Activated CD8-positive, alpha-beta memory T cell treated with anti-CD3 and anti-CD28 coated beads, Interleukin-2, amount 50 U/mL, for 1 hour (primary cell): Measurements from ENCODE around the gene SELENOK.

ENCODE experiments used
- DNase-seq: peaks from one replicate; pipeline ENCODE4 v3.0.0-alpha.2; 2020; ENCODE audit errors: extremely low read depth

SELENOK gene

DNA sequence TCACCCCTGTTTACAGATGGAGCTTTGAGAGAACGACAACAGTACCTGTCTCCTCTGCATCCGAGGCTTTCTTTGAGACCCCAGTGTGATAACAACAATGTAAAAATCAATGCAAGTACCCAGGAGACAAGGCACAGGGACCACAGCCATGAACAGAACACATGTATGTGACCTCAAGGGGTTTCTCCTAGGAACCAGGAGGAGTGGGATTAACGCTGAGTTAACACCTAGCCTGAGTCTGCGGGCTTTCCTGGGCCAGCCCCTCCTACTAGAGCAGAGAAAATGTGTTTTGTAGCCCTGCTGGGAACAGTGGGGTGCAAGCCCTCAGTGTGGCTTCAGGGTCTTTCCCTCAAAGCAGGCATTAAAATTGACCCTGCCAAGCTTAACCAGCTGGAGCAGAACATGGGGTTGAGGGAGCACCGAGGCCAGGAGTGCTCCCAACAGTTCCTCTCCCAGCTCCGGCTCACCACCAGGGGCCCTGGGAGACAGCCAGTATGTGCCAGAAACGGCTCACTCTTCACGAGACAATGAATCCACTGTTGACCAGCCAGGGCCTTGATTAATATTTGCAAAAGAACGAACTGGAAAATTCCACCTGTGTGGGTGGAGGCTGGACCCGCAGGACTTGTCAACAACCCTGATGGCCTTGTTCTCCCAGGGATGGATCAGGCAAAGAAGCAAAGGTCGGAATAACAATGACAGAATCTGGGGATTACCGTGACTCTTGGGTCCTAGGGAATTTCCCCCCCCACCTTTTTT is 49.0 kb downstream of the SELENOK start:
- DNase-seq: no peak

DNA sequence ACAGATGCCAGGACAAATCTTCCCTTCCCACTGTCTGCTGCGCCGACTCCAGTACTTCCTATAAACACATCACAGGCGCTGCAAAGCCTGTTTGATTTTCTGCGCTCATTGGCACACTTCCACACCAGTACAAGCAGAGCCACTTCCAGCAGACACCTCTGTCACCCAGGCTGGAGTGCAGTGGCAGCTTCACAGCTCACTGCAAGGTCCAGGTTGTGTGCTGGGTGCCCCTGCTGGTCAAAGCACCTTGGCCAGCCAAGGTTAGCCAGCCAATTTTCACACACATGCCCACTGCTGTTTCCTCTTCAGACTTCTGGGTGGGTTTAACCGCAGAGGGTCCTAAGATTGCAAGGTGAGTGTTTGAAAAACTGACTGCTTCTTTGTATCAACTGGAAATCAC is 50.4 kb downstream of the SELENOK start:
- no peak for DNase-seq

DNA sequence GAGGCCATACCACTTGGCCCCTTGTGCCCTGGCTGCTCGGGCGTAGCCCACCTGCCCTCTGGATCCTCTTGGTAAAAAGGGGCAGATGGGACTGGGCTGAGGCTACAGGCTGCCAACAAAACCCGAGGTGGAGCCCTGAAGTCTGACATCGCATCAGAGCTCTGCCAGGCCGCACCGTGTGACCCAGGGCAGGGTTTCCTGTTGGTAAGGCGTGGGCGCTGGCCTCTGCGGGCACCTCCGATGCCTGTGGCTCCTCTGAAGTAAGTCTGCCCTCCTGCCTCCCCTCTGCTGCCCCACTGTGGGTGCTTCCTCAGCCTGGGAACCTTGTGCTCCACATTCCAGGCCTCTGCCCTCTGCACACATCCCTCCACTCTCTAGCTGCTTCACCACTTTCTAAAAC is 54.3 kb downstream of the SELENOK start:
- no peak for DNase-seq

DNA sequence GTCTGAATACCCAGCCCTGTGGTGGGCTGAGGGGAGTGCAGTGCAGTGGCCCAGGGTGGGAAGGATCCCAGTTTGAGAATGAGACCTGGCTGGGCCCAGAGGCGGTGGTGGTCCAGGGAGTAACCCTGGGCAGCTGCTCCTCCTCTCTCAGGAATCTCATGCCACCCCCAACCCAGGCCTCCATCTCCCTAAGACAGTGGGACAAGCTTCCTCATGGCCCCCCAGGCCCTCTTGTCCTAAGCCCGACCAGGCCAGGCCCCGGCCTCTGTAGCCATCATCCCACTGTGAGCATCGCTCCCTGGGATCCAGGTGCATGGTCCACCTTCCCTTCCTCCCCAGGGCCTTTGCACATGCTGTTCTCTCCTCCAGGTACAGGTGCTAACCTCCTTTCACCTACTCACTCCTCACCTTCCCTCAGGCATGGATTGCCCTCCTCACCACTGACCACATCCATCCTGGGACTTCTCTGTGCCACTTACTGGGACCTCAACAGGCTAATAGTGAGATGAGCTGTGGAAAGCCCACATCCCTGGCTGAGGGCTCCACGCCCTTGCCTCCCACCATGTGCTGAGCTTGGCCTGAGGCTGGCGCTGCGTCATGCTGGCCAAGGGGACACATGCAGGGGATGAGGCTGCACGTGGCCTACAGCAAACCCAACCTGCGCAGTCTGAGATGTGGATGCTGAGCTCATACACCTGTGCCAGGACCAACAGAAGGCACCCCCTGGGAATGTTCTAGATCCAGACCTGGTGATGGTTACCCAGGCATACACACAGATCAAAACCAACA is 55.4 kb downstream of the SELENOK start:
- no peak for DNase-seq

GRCh38 chr3:53835257-53835656 is 56.4 kb downstream of the SELENOK start:
- DNase-seq: no peak

GRCh38 chr3:53834429-53835095 is 57.1 kb downstream of the SELENOK start:
- no peak for DNase-seq
